ENCODE data around the gene DOCK9. TPM values are rescaled to one million over a fixed set of nuclear protein-coding genes. Genes with fewer than 3 reads are reported as not detected.

DOCK9 gene
- total RNA-seq, 6 experiments from 2014 or later, result 16.5 to 24.3 (median 18.1) TPM

GRCh38 chr13:98786023-98786422 lies 191.8 kb downstream of the DOCK9 start:
- DNase-seq, result no peak

GRCh38 chr13:98785405-98785804 lies 192.5 kb downstream of the DOCK9 start:
- no peaks in the 10 kb centered on the region for H3K36me3 ChIP-seq
- peaks cover 0 to 13% (median 6%) of the 10 kb centered on the region in 4 donors for H3K4me1 ChIP-seq
- no peak overlapping the region for H3K4me3 ChIP-seq
- no peaks in the 10 kb centered on the region for H3K9me3 ChIP-seq
- intact Hi-C loops (cut with DNase I), result no loop called here
- DNase-seq (no peak), ATAC-seq (peak; percentile 13 to 24 (median 23))
- TF ChIP-seq POLR2A (IDR thresholded peaks at IDR 0.05) (no peak), CTCF (IDR thresholded peaks at IDR 0.05) (no peak)
- peak overlapping the region in 1 of 3 donors; percentile 37 for H3K27ac ChIP-seq
- no CpG with 5 or more reads among the region's 10 CpGs for WGBS (ENCODE audit: insufficient coverage, low coverage, low lambda C conversion rate, missing lambda C conversion rate)
- no peaks in the 10 kb centered on the region for H3K27me3 ChIP-seq

More at GRCh38 chr13:98786023-98786422, 191.8 kb downstream of the DOCK9 start:
- Histone ChIP-seq H3K27me3 (no peaks in the 10 kb centered on the region), H3K4me1 (peaks cover 0 to 13% (median 6%) of the 10 kb centered on the region in 4 donors), H3K36me3 (no peaks in the 10 kb centered on the region), H3K27ac (peak overlapping the region in 1 of 3 donors; percentile 37), H3K4me3 (no peak overlapping the region), H3K9me3 (no peaks in the 10 kb centered on the region)
- peak; percentile 82 to 85 (median 84) for ATAC-seq
- WGBS (ENCODE audit: insufficient coverage, low coverage, low lambda C conversion rate, missing lambda C conversion rate), result 37% methylated on average over 7 of the region's 7 CpGs
- intact Hi-C loops (cut with DNase I), result no loop called here
- TF ChIP-seq CTCF (IDR thresholded peaks at IDR 0.05), result no peak
- TF ChIP-seq POLR2A (IDR thresholded peaks at IDR 0.05), result no peak

- H3K4me1 ChIP-seq, result peaks cover 0 to 13% (median 6%) of the 10 kb centered on the region in 4 donors
- no peaks in the 10 kb centered on the region for H3K36me3 ChIP-seq
- H3K27me3 ChIP-seq, result no peaks in the 10 kb centered on the region
- 68% methylated on average over 4 of the region's 8 CpGs for WGBS (ENCODE audit: insufficient coverage, low coverage, low lambda C conversion rate, missing lambda C conversion rate)
- ATAC-seq (peak; percentile 6 to 28 (median 16)), DNase-seq (no peak)
- TF ChIP-seq POLR2A (IDR thresholded peaks at IDR 0.05) (no peak), CTCF (IDR thresholded peaks at IDR 0.05) (no peak)
- intact Hi-C loops (cut with DNase I), result no loop called here
- no peak overlapping the region for H3K4me3 ChIP-seq
- no peaks in the 10 kb centered on the region for H3K9me3 ChIP-seq
- no peak overlapping the region for H3K27ac ChIP-seq
Measured at GRCh38 chr13:98784666-98785065, 193.2 kb downstream of the DOCK9 start.

GRCh38 chr13:98783856-98784478 lies 193.9 kb downstream of the DOCK9 start:
- H3K27me3 ChIP-seq, result no peaks in the 10 kb centered on the region
- 79% methylated on average over 7 of the region's 12 CpGs for WGBS (ENCODE audit: insufficient coverage, low coverage, low lambda C conversion rate, missing lambda C conversion rate)
- H3K36me3 ChIP-seq, result no peaks in the 10 kb centered on the region
- no peak overlapping the region for H3K4me3 ChIP-seq
- ATAC-seq (no peak), DNase-seq (no peak)
- H3K9me3 ChIP-seq, result no peaks in the 10 kb centered on the region
- H3K27ac ChIP-seq, result no peak overlapping the region
- intact Hi-C loops (cut with DNase I), result no loop called here
- no peak for TF ChIP-seq POLR2A (IDR thresholded peaks at IDR 0.05)
- no peak for TF ChIP-seq CTCF (IDR thresholded peaks at IDR 0.05)
- H3K4me1 ChIP-seq, result peaks cover 0 to 13% (median 6%) of the 10 kb centered on the region in 4 donors

Data from right lobe of liver (tissue), 6 donors.